IPS-18c (cell line): Measurements from ENCODE around the gene CYBA.

Experiments used
- H3K4me3 ChIP-seq: 2 replicates; pipeline ENCODE4 v1.7.0; 2013; ENCODE audit warnings: low read depth, mild to moderate bottlenecking, low read length, moderate library complexity; ENCODE audit not compliant: insufficient read depth
- H3K9me3 ChIP-seq: one replicate; pipeline ENCODE4 v1.6.1; 2013; ENCODE audit warnings: mild to moderate bottlenecking, low read length, moderate library complexity; ENCODE audit not compliant: control insufficient read depth, insufficient read depth

The CYBA gene

DNA sequence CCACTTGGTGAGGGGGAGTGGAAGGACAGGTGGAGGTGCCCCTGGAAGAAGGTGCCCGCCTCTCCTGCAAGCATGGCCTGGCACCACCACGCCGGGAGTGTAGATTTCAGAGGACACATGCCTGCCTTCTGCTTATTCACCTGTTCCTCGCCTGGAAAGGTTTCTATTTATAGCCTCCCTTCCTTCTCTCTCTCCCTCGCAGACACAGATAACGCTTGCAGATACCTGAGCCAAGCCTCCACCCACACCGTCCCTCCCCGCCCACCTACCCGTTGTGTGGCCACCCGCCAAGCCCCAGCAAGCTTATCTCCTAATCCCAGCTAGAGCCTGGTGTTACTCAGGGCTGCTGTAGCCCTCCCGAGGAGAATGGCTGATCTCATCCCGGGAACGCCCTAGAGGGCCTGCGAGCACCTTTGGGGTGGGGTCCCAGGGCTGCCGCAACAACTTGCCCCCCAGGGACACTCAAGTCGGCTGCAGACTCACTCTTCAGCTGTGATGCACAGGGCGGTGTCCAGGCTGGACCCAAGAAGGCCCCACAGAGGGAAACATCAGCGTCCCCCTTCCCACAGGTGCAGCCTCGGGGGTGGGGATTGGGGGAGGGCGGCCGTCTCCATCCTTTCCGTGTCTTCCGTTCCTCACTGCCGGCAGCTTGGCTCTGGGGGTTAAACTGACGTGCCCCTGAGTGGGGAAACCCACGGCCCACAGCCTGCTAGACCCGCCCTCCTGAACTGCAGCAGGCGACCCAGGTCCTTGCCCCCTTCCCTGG, 37.3 kb upstream of the CYBA start:
- Histone ChIP-seq H3K4me3 (no peak overlapping the region), H3K9me3 (peaks cover 4% of the 10 kb centered on the region)

DNA sequence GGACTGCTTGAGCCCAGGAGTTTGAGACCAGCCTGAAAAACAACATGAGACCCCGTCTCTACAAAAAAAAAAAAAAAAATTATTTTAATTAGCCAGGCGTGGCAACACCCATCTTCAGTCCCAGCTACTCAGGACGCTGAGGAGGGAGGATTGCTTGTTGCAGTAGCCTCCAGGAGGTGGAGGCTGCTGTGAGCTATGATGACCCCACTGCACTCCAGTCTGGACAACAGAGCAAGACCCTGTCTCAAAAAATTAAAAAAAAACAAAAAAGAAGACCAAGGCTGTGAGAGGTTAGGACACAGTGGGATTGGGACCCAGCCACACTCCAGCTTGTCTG, 36.8 kb upstream of the CYBA start:
- Histone ChIP-seq H3K4me3 (no peak overlapping the region), H3K9me3 (peaks cover 4% of the 10 kb centered on the region)

- peaks cover 4% of the 10 kb centered on the region for H3K9me3 ChIP-seq
- no peak overlapping the region for H3K4me3 ChIP-seq
Observed at GRCh38 chr16:88687254-88687576, 36.4 kb upstream of the CYBA start.

- Histone ChIP-seq H3K9me3 (peaks cover 4% of the 10 kb centered on the region), H3K4me3 (peak within 1 kb of the TSS; percentile 60)
Observed at GRCh38 chr16:88686439-88687253, 35.8 kb upstream of the CYBA start, which contains the start of gene SNAI3. SNAI3 (minus strand) TSS chr16:88686507; CDS start chr16:88686406, 101 bp downstream.

GRCh38 chr16:88686062-88686438, 35.2 kb upstream of the CYBA start:
- peaks cover 4% of the 10 kb centered on the region for H3K9me3 ChIP-seq
- H3K4me3 ChIP-seq: peak overlapping the region; percentile 60

- Histone ChIP-seq H3K9me3 (peaks cover 4% of the 10 kb centered on the region), H3K4me3 (peak overlapping the region; percentile 60)
Observed at GRCh38 chr16:88685156-88686061, 34.6 kb upstream of the CYBA start.

GRCh38 chr16:88684569-88685155, 33.8 kb upstream of the CYBA start:
- H3K4me3 ChIP-seq: peak overlapping the region; percentile 60; the same call in 1 of the 2 replicates
- peaks cover 4% of the 10 kb centered on the region for H3K9me3 ChIP-seq

- H3K4me3 ChIP-seq: no peak overlapping the region
- peaks cover 4% of the 10 kb centered on the region for H3K9me3 ChIP-seq
Observed at GRCh38 chr16:88681709-88682451, 31.0 kb upstream of the CYBA start.

GRCh38 chr16:88681084-88681680, 30.3 kb upstream of the CYBA start:
- H3K9me3 ChIP-seq: peaks cover 4% of the 10 kb centered on the region
- no peak overlapping the region for H3K4me3 ChIP-seq

DNA sequence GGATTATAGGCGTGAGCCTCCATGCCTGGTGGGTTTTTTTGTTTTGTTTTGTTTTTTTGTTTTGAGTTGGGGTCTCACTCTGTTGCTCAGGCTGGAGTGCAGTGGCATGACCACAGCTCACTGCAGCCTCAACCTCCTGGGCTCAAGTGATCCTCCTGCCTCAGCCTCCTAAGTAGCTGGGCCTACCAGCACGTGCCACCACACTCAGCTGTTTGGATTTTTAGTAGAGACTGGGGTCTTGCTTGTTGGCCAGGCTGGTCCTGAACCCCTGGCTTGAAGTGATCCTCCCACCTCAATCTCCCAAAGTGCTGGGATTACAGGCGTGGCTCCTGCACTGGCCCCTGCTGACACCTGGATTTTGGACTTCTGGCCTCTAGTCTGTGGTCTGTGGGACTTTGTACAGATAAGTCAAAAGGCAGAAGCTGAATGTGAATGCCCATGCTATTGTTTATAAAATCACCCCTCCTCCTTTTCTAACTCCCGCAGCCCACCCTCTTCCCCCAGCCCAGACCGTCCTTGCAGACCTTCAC, 29.8 kb upstream of the CYBA start:
- Histone ChIP-seq H3K4me3 (no peak overlapping the region), H3K9me3 (peaks cover 4% of the 10 kb centered on the region)

DNA sequence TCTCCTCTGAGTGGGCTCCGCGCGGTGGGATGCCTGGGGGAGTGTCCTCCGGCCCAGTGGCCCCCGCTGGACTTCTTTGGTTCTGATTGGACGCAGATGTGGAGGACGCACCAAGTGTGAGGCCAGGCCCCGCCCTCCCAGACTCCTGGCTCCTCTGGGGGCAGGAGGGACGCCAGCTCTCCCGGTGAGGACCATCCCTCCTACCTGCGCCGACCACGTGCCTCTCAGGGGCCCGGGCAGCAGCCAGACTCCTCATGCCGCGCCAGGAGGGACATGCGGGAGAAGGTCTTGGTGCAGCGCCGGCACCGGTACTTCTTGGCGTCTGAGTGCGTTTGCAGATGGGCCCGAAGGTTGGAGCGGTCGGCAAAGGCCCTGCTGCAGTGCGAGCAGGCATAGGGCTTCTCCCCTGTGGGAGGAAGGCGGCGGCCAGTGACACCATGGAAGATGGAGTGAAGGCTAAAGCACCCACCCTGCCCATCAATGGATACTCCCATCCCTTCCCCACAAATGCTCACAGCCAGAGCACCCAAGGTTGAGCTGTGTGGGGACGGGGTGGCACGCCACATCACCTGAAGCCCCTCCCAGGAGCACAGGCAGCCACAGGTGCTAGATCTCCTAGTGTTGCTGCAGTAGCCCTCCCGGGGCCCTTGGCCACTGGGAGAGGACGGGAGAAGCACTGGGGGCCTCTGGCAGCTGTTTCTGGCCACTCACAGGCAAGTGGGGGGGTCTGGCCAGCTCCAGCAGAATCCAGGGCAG, 27.5 kb upstream of the CYBA start:
- no peak overlapping the region for H3K4me3 ChIP-seq

GRCh38 chr16:88677721-88678120, 26.9 kb upstream of the CYBA start:
- H3K4me3 ChIP-seq: no peak overlapping the region

More for the DNA sequence above, 27.5 kb upstream of the CYBA start:
- H3K9me3 ChIP-seq: no peaks in the 10 kb centered on the region

DNA sequence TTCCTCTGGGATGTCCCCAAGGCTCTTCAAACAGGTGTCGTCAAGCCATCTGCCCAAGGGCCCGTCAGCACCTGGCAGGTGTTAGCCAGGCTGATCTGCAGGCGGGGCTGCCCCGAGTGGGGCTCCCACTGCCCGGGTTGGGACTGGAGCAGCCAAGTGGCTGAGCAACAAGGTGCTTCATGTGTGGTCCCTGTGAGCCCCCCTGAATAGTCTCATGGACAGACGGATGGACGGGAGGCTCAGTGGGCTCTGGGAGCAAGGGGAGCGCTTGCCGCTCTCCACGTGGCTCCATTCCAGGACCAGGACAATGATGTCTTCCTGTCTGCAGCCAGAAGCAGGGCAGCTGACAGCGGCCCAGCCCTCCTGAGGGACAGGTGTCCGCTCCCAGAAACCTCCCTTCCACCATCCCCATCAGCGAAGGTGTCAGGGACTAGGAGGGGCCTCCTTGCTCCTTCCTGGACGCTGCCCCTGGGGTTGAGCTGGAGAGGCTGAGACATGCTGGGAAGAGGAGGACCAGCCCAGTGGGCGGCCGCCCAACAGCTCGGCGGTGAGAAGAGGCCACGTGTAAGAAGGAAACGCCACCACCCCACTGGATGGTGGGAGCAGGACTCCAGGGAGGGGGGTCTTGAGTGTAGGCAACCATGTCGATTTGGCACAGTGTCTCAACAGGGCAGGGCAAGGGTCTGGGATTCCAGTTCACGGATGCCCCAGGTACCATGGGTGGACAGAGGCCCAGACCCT, 25.8 kb upstream of the CYBA start:
- Histone ChIP-seq H3K9me3 (no peaks in the 10 kb centered on the region), H3K4me3 (no peak overlapping the region)

More at GRCh38 chr16:88677721-88678120, 26.9 kb upstream of the CYBA start:
- H3K9me3 ChIP-seq: no peaks in the 10 kb centered on the region

GRCh38 chr16:88673716-88674379, 23.0 kb upstream of the CYBA start:
- no peaks in the 10 kb centered on the region for H3K9me3 ChIP-seq

More at GRCh38 chr16:88673716-88674379, 23.0 kb upstream of the CYBA start:
- no peak overlapping the region for H3K4me3 ChIP-seq
